Panc1 (cell line): Measurements from ENCODE around the gene CTNNBIP1. TPM values are rescaled to one million over a fixed set of nuclear protein-coding genes. Genes with fewer than 3 reads are reported as not detected.

ENCODE experiments used
- ATAC-seq: fragments of 200-7000 bp; cut with Tn5 transposase; 2 replicates; pipeline ENCODE4 v1.9.1; 2020; ENCODE audit warnings: mild to moderate bottlenecking, moderate library complexity
- BruUV-seq: library from RNA; stranded (reverse); fragments of 400-500 nt; replicated peaks from 2 replicates; lab custom pipeline; 2021; lab: Mats Ljungman, UMichigan
- CTCF ChIA-PET: fragments of 300-600 bp; sonication (Branson Sonifier 250); formaldehyde crosslinking; loops from one replicate; lab custom pipeline; 2022; ENCODE audit warnings: antibody characterized with exemption; lab: Charles Lee
- POLR2A ChIA-PET: fragments of 300-600 bp; sonication (Branson Sonifier 250); formaldehyde crosslinking; loops from one replicate; lab custom pipeline; 2022; ENCODE audit warnings: antibody characterized with exemption; lab: Charles Lee
- DNase-seq: peaks from one replicate; pipeline ENCODE4 v3.0.0-alpha.2; 2010; ENCODE audit warnings: low read depth, low spot score
- H3K27ac ChIP-seq: 2 replicates; pipeline ENCODE4 v1.5.1; 2011; ENCODE audit warnings: mild to moderate bottlenecking, low read length, inconsistent platforms
- H3K27me3 ChIP-seq: fragments of 200-500 bp; sonication (Bioruptor generic); 2 replicates; pipeline ENCODE4 v1.6.0; 2014; ENCODE audit warnings: low read length, inconsistent platforms; ENCODE audit not compliant: control insufficient read depth, insufficient read depth
- H3K36me3 ChIP-seq: fragments of 200-500 bp; sonication (Bioruptor generic); 2 replicates; pipeline ENCODE4 v1.5.1; 2014; ENCODE audit warnings: inconsistent platforms, mild to moderate bottlenecking, low read length, moderate library complexity; ENCODE audit not compliant: control insufficient read depth, insufficient read depth
- H3K4me1 ChIP-seq: 2 replicates; pipeline ENCODE4 v1.5.1; 2011; ENCODE audit warnings: inconsistent platforms, mild to moderate bottlenecking, low read length, moderate library complexity; ENCODE audit not compliant: control insufficient read depth, insufficient read depth
- H3K4me3 ChIP-seq, 2 experiments: 2 replicates each; pipeline ENCODE4 v1.5.1; 2011 to 2012; ENCODE audit warnings: low read depth in 2 of 2, low read length in 2 of 2, mild to moderate bottlenecking in 2 of 2, inconsistent platforms in 1 of 2, moderate library complexity in 1 of 2
- H3K9me3 ChIP-seq: fragments of 200-500 bp; sonication (Bioruptor generic); 2 replicates; pipeline ENCODE4 v1.5.1; 2014; ENCODE audit warnings: low read depth, mild to moderate bottlenecking, inconsistent platforms, low read length, moderate library complexity; ENCODE audit not compliant: control insufficient read depth, insufficient read depth
- CTCF ChIP-seq: fragments of 450-650 bp; IDR thresholded peaks from 2 replicates; pipeline ENCODE4 v1.5.1; 2017; ENCODE audit warnings: mild to moderate bottlenecking
- POLR2AphosphoS5 ChIP-seq: IDR thresholded peaks from 2 replicates; pipeline ENCODE4 v1.6.1; 2012; ENCODE audit warnings: mild to moderate bottlenecking, low read depth, low read length, moderate library complexity
- REST ChIP-seq, 2 experiments: IDR thresholded peaks; 2 replicates each; pipeline ENCODE4 v1.6.1; 2011 to 2012; ENCODE audit warnings: low read depth in 2 of 2, control low read depth in 1 of 2, low read length in 1 of 2, mild to moderate bottlenecking in 1 of 2, moderate library complexity in 1 of 2; ENCODE audit not compliant: insufficient read depth in 1 of 2
- SIN3A ChIP-seq: IDR thresholded peaks from 2 replicates; pipeline ENCODE4 v1.6.1; 2012; ENCODE audit warnings: low read depth, mild to moderate bottlenecking, low read length, moderate library complexity, borderline replicate concordance; ENCODE audit not compliant: insufficient read depth
- TCF7L2 ChIP-seq: IDR thresholded peaks from 2 replicates; pipeline ENCODE4 v1.6.1; 2011; ENCODE audit warnings: mild to moderate bottlenecking, low read depth, low read length, inconsistent platforms
- in situ Hi-C: cut with HindIII; loops from 2 replicates; pipeline ENCODE4 v1.10.0; 2016; ENCODE audit warnings: low sequenced_read_pairs, low pct_unique_long_range_greater_than_20kb
- intact Hi-C: fragments of 100-400 bp; cut with micrococcal nuclease; formaldehyde crosslinking; loops from one replicate; pipeline ENCODE4 v1.10.0; 2022; ENCODE audit not compliant: unreplicated experiment
- total RNA-seq: library from RNA; stranded (reverse); gene quantifications from one replicate; pipeline ENCODE4 v1.2.1, GENCODE V29; 2021; ENCODE audit not compliant: unreplicated experiment

The CTNNBIP1 gene
- total RNA-seq, 1 experiment from 2014 or later, result 36.9 TPM

DNA sequence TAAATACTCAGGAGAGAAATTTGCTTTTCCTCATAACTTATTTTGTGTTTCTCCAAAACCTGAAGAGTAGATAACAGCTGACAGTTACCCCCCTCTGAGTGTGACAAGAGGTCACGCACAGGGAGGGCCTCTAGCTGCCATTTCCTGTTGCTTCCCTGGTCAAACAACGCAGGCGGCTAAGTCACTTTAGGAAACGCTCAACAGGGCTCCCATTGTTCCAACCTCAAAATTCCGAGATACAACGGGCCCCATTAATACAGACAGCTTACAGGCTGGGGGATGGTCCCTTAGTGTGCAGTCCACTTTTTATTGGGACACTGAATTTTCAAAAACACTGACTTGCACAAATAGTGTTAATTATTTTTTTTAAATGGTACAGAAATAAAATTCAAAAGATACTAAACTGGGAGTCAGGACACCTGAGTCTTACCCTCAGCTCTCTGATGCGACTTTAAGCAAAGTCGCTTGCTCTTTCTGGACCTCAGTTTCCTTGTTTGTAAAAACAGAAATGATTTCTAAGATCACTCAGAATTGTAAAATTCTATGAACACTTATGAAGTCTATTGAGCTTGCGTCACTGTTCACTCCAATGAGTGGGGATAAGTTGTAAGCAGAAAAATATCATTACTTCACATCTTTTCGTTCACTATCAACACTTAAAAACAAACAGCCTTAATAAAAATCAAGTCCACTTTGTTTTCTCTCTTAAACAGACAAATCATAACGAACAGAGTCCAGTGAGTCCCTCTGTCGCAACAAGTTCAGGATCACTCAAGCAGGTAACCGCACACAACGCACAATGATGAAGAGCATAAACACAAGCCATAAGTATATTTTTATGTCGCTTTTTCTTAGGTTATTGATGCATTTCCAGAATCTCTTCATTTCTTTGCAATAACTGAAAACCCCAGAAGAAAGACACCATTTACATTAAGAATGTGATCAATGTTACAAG lies 19.6 kb upstream of the CTNNBIP1 start:
- intact Hi-C loops (no loop called here), in situ Hi-C loops (no loop called here)
- ChIA-PET CTCF (no interaction called here), POLR2A (interaction anchor here (0.6 kb wide), 1 partner anchor 14 kb away, joined by 8 read pairs; no protein-coding TSS in a partner anchor)
- H3K27me3 ChIP-seq, result no peaks in the 10 kb centered on the region
- TF ChIP-seq CTCF (no peak), REST (IDR thresholded peaks at IDR 0.05; ENCODE audit: insufficient read depth in 1 of 2, low read depth in 2 of 2, low read length in 1 of 2) (no peak), TCF7L2 (no peak), POLR2AphosphoS5 (no peak), SIN3A (no peak)
- TSS peak; percentile 37 for BruUV-seq
- no peak overlapping the region for H3K27ac ChIP-seq
- no peaks in the 10 kb centered on the region for H3K9me3 ChIP-seq
- H3K4me3 ChIP-seq, result no peak overlapping the region
- H3K4me1 ChIP-seq, result no peaks in the 10 kb centered on the region
- ATAC-seq (0 out of 2 replicates have a peak, but pooled peaks have one; percentile 69), DNase-seq (no peak)
- H3K36me3 ChIP-seq, result no peaks in the 10 kb centered on the region

DNA sequence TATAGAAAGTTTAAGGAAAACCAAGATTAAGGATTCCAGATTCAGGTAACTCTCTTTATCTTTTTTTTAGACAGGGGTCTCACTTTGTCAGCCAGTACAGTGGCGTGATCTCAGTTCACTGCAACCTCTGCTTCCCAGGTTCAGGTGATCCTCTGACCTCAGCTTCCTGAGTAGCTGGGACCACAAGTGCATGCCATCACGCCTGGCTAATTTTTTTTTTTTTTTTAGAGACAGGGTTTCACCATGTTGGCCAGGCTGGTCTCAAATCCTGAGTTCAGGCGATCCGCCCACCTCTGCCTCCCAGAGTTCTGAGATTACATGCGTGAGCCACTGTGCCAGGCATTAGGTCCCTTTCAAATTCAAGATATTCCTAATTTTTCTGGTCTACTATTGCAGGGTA lies 17.2 kb upstream of the CTNNBIP1 start:
- in situ Hi-C loops, result no loop called here
- Histone ChIP-seq H3K9me3 (no peaks in the 10 kb centered on the region), H3K4me3 (no peak overlapping the region), H3K36me3 (no peaks in the 10 kb centered on the region), H3K4me1 (no peaks in the 10 kb centered on the region), H3K27ac (no peak overlapping the region), H3K27me3 (no peaks in the 10 kb centered on the region)
- intact Hi-C loops, result no loop called here
- no peak for DNase-seq
- no peak for ATAC-seq
- POLR2A ChIA-PET, result no interaction called here
- no TSS peak for BruUV-seq
- CTCF ChIA-PET, result no interaction called here
- TF ChIP-seq REST (IDR thresholded peaks at IDR 0.05; ENCODE audit: insufficient read depth in 1 of 2, low read depth in 2 of 2, low read length in 1 of 2), result no peak
